KMS-11 (cell line): Measurements from ENCODE around the gene PCP2.

Source experiments
- H2AFZ ChIP-seq: fragments of 200-600 bp; sonication (generic); 2 replicates; pipeline ENCODE4 v1.6.1; 2016; ENCODE audit warnings: antibody characterized with exemption, mixed run types, low read depth
- H3K27ac ChIP-seq: fragments of 200-600 bp; sonication (generic); 2 replicates; pipeline ENCODE4 v1.6.1; 2016; ENCODE audit warnings: mild to moderate bottlenecking, mixed run types
- H3K27me3 ChIP-seq: fragments of 200-600 bp; sonication (generic); 2 replicates; pipeline ENCODE4 v1.6.1; 2017; ENCODE audit warnings: mild to moderate bottlenecking, low read depth, mixed run types, moderate library complexity; ENCODE audit not compliant: insufficient read depth
- H3K36me3 ChIP-seq: fragments of 200-600 bp; sonication (generic); 2 replicates; pipeline ENCODE4 v1.6.1; 2017; ENCODE audit warnings: mild to moderate bottlenecking, mixed run types; ENCODE audit not compliant: insufficient read depth
- H3K4me1 ChIP-seq: fragments of 200-600 bp; sonication (generic); 2 replicates; pipeline ENCODE4 v1.6.1; 2016; ENCODE audit warnings: mild to moderate bottlenecking, low read depth, mixed run types; ENCODE audit not compliant: poor library complexity, severe bottlenecking
- H3K4me2 ChIP-seq: fragments of 200-600 bp; sonication (generic); 2 replicates; pipeline ENCODE4 v1.7.0; 2016; ENCODE audit warnings: mild to moderate bottlenecking, mixed run types
- H3K4me3 ChIP-seq: fragments of 200-600 bp; sonication (generic); IDR thresholded peaks from 2 replicates; pipeline ENCODE4 v1.6.1; 2017; ENCODE audit warnings: low read depth, low read length, mixed read lengths; ENCODE audit not compliant: insufficient read depth
- H3K79me2 ChIP-seq: fragments of 200-600 bp; sonication (generic); 2 replicates; pipeline ENCODE4 v1.6.1; 2016; ENCODE audit warnings: low read depth, mixed run types; ENCODE audit not compliant: insufficient read depth
- H3K9ac ChIP-seq: fragments of 200-600 bp; sonication (generic); 2 replicates; pipeline ENCODE4 v1.6.1; 2016; ENCODE audit warnings: mild to moderate bottlenecking, mixed run types
- H4K20me1 ChIP-seq: fragments of 200-600 bp; sonication (generic); 2 replicates; pipeline ENCODE4 v1.6.1; 2016; ENCODE audit warnings: mild to moderate bottlenecking, mixed run types; ENCODE audit not compliant: insufficient read depth
- TF ChIP-seq, protein P1 (sequence below): fragments of 200-600 bp; sonication (generic); conservative IDR thresholded peaks from 2 replicates; pipeline ENCODE4 v1.6.1; 2017; ENCODE audit warnings: low read depth, mild to moderate bottlenecking, antibody characterized with exemption, low read length, moderate library complexity, mixed read lengths

PCP2 gene

GRCh38 chr19:7624810-7625209 is 8.7 kb downstream of the PCP2 start:
- Histone ChIP-seq H4K20me1 (no peaks in the 10 kb centered on the region), H3K27ac (no peak overlapping the region), H3K9ac (no peak overlapping the region), H3K27me3 (no peaks in the 10 kb centered on the region), H3K79me2 (peaks cover 32% of the 10 kb centered on the region), H3K36me3 (no peaks in the 10 kb centered on the region), H3K4me2 (no peak overlapping the region), H3K4me1 (peaks cover 5% of the 10 kb centered on the region), H2AFZ (no peak overlapping the region), H3K4me3 (no peak overlapping the region)
- TF ChIP-seq, protein P1, sequence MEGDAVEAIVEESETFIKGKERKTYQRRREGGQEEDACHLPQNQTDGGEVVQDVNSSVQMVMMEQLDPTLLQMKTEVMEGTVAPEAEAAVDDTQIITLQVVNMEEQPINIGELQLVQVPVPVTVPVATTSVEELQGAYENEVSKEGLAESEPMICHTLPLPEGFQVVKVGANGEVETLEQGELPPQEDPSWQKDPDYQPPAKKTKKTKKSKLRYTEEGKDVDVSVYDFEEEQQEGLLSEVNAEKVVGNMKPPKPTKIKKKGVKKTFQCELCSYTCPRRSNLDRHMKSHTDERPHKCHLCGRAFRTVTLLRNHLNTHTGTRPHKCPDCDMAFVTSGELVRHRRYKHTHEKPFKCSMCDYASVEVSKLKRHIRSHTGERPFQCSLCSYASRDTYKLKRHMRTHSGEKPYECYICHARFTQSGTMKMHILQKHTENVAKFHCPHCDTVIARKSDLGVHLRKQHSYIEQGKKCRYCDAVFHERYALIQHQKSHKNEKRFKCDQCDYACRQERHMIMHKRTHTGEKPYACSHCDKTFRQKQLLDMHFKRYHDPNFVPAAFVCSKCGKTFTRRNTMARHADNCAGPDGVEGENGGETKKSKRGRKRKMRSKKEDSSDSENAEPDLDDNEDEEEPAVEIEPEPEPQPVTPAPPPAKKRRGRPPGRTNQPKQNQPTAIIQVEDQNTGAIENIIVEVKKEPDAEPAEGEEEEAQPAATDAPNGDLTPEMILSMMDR = no peak

- Histone ChIP-seq H3K9ac (no peak overlapping the region), H4K20me1 (no peaks in the 10 kb centered on the region), H3K4me1 (peaks cover 5% of the 10 kb centered on the region), H3K4me3 (no peak overlapping the region), H3K27ac (no peak overlapping the region), H3K79me2 (peaks cover 27% of the 10 kb centered on the region), H2AFZ (no peak overlapping the region), H3K27me3 (no peaks in the 10 kb centered on the region), H3K4me2 (no peak overlapping the region), H3K36me3 (no peaks in the 10 kb centered on the region)
- TF ChIP-seq, protein P1 = no peak
Observed at GRCh38 chr19:7623725-7624603, 9.6 kb downstream of the PCP2 start.

DNA sequence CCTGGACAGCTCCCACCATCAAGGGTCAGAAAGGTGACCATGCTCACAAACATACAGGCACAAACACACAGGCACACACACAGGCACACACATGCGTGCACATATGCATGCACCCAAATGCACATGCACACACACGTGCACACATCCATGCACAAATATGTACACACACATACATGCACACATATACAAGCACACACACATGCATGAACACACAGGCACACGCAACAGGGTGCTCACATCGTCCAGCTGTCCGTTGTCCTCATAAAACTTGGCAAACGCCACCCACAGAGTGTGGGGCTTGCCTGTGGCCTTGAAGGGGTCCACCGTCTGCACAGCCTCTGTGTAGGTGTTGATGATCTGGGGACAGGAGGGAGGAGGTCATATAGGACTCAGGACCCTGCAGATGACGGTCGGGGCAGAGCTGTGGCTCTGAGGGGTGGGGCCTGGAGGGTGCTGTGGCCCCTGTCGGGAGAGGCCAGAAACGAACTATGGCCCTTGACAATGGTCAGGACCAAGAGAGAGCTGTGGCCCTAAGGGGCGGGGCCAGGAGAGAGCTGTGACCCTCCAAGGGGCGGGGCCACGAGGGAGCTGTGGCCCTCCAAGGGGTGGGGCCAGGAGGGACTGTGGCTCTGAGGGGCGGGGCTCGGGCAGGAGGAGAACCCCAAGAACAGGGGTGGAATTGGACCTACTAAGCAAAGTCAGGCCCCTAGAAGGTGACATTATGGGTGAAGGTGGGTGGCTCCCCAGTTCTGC is 10.4 kb downstream of the PCP2 start:
- H3K4me3 ChIP-seq = no peak overlapping the region
- no peaks in the 10 kb centered on the region for H3K36me3 ChIP-seq
- no peaks in the 10 kb centered on the region for H3K4me1 ChIP-seq
- no peak overlapping the region for H3K27ac ChIP-seq
- H3K79me2 ChIP-seq = peaks cover 18% of the 10 kb centered on the region
- H4K20me1 ChIP-seq = no peaks in the 10 kb centered on the region
- H3K9ac ChIP-seq = no peak overlapping the region
- TF ChIP-seq, protein P1 = no peak
- no peaks in the 10 kb centered on the region for H3K27me3 ChIP-seq
- no peak overlapping the region for H3K4me2 ChIP-seq
- H2AFZ ChIP-seq = no peak overlapping the region

DNA sequence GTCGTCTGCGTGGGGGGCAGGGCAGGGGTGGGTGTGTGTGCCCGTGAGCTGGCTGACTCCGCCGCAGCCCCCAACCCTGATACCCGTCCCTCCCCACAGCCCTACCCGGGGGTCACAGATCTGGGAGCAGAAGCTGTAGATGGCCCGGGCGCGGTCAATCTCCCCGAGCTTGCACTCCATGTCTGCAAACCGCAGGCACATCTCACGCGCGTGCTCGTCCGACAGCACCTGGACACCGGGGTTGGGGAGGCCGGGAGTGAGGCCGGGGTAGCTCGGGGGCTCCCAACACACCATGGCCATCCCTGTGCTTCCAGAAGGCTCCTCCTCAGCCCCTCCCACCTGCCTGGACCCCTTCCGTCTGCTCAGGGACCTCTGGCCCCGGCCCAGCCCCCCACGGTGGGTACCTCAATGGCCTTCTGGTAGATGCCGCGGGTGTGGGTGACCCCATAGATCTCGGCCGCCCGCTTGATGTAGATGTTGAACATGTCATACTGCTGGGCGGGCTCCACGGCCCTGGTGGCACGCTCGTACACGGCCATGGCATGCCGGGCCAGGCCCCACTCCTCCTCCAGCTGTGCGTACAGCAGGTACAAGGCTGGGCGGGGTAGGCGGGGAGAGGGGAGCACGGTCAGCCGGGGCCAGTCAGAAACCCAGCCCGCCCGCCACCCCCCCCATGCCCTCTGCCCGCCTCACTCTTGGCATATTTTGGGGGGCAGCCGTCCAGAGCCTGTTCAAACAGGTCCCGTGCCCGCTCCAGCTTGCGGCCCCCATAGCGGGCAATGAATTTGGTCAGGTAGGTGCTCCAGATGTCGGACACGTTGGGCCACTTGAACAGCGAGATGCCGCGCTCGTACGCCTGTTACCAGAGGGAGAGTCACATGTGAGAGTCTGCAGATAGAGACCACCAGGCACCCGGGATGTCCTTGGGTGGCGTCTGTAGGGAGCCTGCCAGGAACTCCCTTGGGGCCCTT is 12.8 kb downstream of the PCP2 start:
- Histone ChIP-seq H3K9ac (no peak overlapping the region), H3K27me3 (no peaks in the 10 kb centered on the region), H3K36me3 (no peaks in the 10 kb centered on the region), H3K79me2 (no peaks in the 10 kb centered on the region), H3K4me2 (no peak overlapping the region), H2AFZ (no peak overlapping the region), H3K4me3 (no peak overlapping the region), H3K27ac (no peak overlapping the region), H3K4me1 (no peaks in the 10 kb centered on the region), H4K20me1 (no peaks in the 10 kb centered on the region)
- TF ChIP-seq, protein P1 = no peak
